ENCODE measurements around the gene QTRT2. TPM values are rescaled to one million over a fixed set of nuclear protein-coding genes. Genes with fewer than 3 reads are reported as not detected.

The QTRT2 gene
- total and polyA plus RNA-seq, 2 of the 8 experiments (the other 6 are each of a cell fraction or from before 2014, with no cell fraction given) = 13.3 to 54.5 TPM

DNA sequence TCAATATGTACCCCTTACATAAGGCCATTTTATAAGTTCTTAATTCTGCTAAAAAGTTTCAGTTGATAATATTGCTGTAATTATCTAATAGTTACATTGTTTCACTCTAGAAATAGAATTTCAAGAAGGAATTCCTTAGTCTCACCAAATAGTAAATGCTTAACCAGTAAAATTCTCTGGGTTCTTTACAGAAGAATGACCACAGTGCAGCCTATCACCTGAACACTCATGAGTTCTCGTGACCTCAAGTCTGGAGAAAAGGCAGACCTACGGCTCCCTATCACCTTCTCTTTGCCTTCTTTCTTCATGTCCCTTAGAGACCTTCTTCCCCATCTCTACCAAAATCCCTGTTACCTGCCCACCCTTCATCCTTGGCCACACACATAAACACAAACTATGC, 31.1 kb upstream of the QTRT2 start:
- H3K18ac ChIP-seq (ENCODE audit: extremely low read depth, low read length) = no peak overlapping the region
- no peak overlapping the region for H3K4me2 ChIP-seq (ENCODE audit: insufficient read depth in 1 of 2, low read depth in 2 of 2, low read length in 2 of 2)
- FAIRE-seq (no peak), DNase-seq (ENCODE audit: low read depth in 1 of 2, low spot score in 2 of 2) (no peak)
- H2BK12ac ChIP-seq (ENCODE audit: low read depth, low read length) = no peak overlapping the region
- no peak overlapping the region for H3K9ac ChIP-seq (replicated peaks in 1 of 4; ENCODE audit: extremely low read depth in 1 of 4, low read depth in 3 of 4, low read length in 3 of 4)
- no peak overlapping the region for H3K23ac ChIP-seq (ENCODE audit: insufficient read length)
- no peak overlapping the region for H3K4me3 ChIP-seq (ENCODE audit: extremely low read depth in 1 of 4, insufficient read depth in 2 of 4, low read depth in 3 of 4, low read length in 4 of 4)
- H3K4me1 ChIP-seq (replicated peaks in 1 of 4; ENCODE audit: control insufficient read depth in 3 of 4, insufficient read depth in 4 of 4, low read length in 3 of 4) = no peaks in the 10 kb centered on the region
- H2BK15ac ChIP-seq (ENCODE audit: low read length) = no peak overlapping the region
- no peaks in the 10 kb centered on the region for H3K79me1 ChIP-seq (ENCODE audit: low read depth, low read length)
- no peak overlapping the region for H4K91ac ChIP-seq (replicated peaks; ENCODE audit: insufficient read length, low read length)
- TF ChIP-seq KDM5A (IDR thresholded peaks at IDR 0.05; ENCODE audit: low read length) (no peak), BACH1 (IDR thresholded peaks at IDR 0.05; ENCODE audit: low read length) (no peak)
- no peaks in the 10 kb centered on the region for H4K20me1 ChIP-seq (replicated peaks in 1 of 2; ENCODE audit: control insufficient read depth in 1 of 2, insufficient read depth in 2 of 2, low read length in 2 of 2)
- WGBS, 2 experiments (ENCODE audit: extremely low coverage in 1 of 2, insufficient coverage in 1 of 2, insufficient read length in 1 of 2, insufficient replicate concordance in 2 of 2, low coverage in 1 of 2, low lambda C conversion rate in 2 of 2, missing lambda C conversion rate in 1 of 2) = 94% methylated on average over 2 of the region's 2 CpGs; no CpG with 5 or more reads in 1 of the 2 experiments
- H4K5ac ChIP-seq (ENCODE audit: insufficient read length, low read depth, low read length) = no peak overlapping the region
- H2AFZ ChIP-seq (ENCODE audit: low read length) = no peak overlapping the region
- H2BK20ac ChIP-seq (ENCODE audit: low read length) = no peak overlapping the region
- H3K56ac ChIP-seq (replicated peaks; ENCODE audit: insufficient read length, low read depth, low read length) = no peak overlapping the region
- no peaks in the 10 kb centered on the region for H3K79me2 ChIP-seq (ENCODE audit: control insufficient read depth in 1 of 2, insufficient read depth in 2 of 2, low read length in 2 of 2)
- H2AK5ac ChIP-seq (ENCODE audit: low read depth, low read length) = no peak overlapping the region
- no peaks in the 10 kb centered on the region for H3K27me3 ChIP-seq (replicated peaks in 1 of 4; ENCODE audit: control insufficient read depth in 3 of 4, extremely low read depth in 1 of 4, insufficient read depth in 3 of 4, low read length in 3 of 4)
- H3K23me2 ChIP-seq (ENCODE audit: low read depth, low read length) = no peaks in the 10 kb centered on the region
- POLR2A ChIA-PET (ENCODE audit: partially characterized antibody) = no interaction called here
- H2BK5ac ChIP-seq (ENCODE audit: low read depth, low read length) = no peak overlapping the region
- no peak overlapping the region for H3K14ac ChIP-seq (ENCODE audit: insufficient read length)
- CTCF ChIA-PET (ENCODE audit: partially characterized antibody) = no interaction called here
- no peak overlapping the region for H3K27ac ChIP-seq (ENCODE audit: low read depth, low read length)
- no peaks in the 10 kb centered on the region for H3K9me3 ChIP-seq (ENCODE audit: insufficient read depth in 2 of 2, low read depth in 1 of 2, low read length in 1 of 2)
- no peaks in the 10 kb centered on the region for H3K36me3 ChIP-seq (ENCODE audit: control insufficient read depth in 2 of 4, insufficient read depth in 4 of 4, low read length in 3 of 4)
- H2BK120ac ChIP-seq (replicated peaks; ENCODE audit: low read depth, low read length) = no peak overlapping the region
- no peak overlapping the region for H3K4ac ChIP-seq (replicated peaks; ENCODE audit: insufficient read length, low read depth, low read length)
- no peak overlapping the region for H4K8ac ChIP-seq (ENCODE audit: extremely low read depth, insufficient read depth, low read length)

All from H1 (cell line).